ENCODE measurements around the gene VPS33A.

GRCh38 chr12:122250536-122250935, 15.8 kb downstream of the VPS33A start:
- TF ChIP-seq CTCF (IDR thresholded peaks at IDR 0.05; ENCODE audit: low read length): no peak
- TF ChIP-seq EZH2 (IDR thresholded peaks at IDR 0.05; ENCODE audit: borderline replicate concordance, low read length): no peak
